Sciatic nerve (tissue), 2 donors: ENCODE data around the gene S100A8. TPM values are rescaled to one million over a fixed set of nuclear protein-coding genes. Genes with fewer than 3 reads are reported as not detected.
"Not testable (repeated sequence)": the region's sequence is repeated elsewhere in the genome, so short reads cannot be mapped to it uniquely, and the experiment has no call there.

Experiments
- ATAC-seq: fragments of 200-7000 bp; cut with Tn5 transposase; one replicate; pipeline ENCODE4 v1.9.1; 2020; ENCODE audit warnings: mild to moderate bottlenecking, moderate library complexity
- DNase-seq: peaks from one replicate; pipeline ENCODE4 v3.0.0-alpha.2; 2020; ENCODE audit warnings: low spot score
- intact Hi-C: fragments of 100-400 bp; cut with DNase I; formaldehyde crosslinking; loops from one replicate; pipeline ENCODE4 v1.14.2; 2022
- total RNA-seq: library from RNA; stranded (reverse); fragmentation: NEBNext Ultra II Directional; extraction: Animal tissue kit (Norgen Biotek cat#: 25700); gene quantifications from one replicate; pipeline ENCODE4 v1.2.1, GENCODE V29; 2021
- donor health status: DM: no; HTN: no; CAD: no.
- donor health status: DM: no; HTN: no; CAD: no.

Gene S100A8
- total RNA-seq, 1 donor from 2014 or later = 192 TPM

- intact Hi-C loops, ATAC-seq: not testable (repeated sequence)
- DNase-seq = peak; percentile 9
Observed at GRCh38 chr1:153418758-153419435, 28.0 kb upstream of the S100A8 start.

- intact Hi-C loops = no loop called here
- ATAC-seq = no peak
Observed at GRCh38 chr1:153417136-153417888, 26.4 kb upstream of the S100A8 start.

DNA sequence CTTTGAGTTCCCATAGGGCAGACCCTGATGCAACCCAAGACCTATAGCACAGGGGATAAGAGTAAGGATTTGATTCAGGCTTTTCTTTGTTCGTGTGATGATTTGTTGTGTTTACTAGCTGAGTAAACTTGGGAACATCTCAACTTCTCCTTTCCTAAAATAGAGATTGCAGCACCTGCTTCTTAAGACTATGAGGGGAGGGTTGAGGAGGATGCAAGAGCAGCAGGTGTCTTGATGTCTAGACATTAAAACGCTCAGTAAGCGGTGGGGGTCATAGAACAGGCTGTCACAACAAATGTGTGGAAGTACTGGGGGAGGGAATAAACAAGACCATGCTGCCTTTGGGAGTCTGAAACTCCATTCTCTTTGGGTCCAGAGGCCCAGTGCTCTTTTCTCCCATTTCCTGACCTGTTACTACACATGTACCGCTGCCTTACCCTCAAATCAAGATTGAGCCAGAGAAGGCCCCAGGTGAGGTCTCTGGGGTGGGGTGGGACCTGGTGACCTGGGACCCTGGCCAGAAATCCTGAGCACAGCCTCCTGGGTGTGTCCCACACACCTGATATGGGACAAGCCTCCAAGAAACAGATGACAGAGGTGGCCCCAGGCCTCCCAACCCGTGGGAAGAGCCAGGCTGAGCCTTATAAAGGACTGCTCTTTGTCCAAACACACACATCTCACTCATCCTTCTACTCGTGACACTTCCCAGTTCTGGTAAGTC lies 25.1 kb upstream of the S100A8 start, which contains the start of gene S100A7A:
Gene S100A7A, plus strand, starts transcription at position 671 of the 721 bp plus-strand sequence. CDS start 1,563 bp downstream, outside the sequence.
- no peak for DNase-seq
- ATAC-seq = no peak
- intact Hi-C loops = no loop called here

More at GRCh38 chr1:153417136-153417888, 26.4 kb upstream of the S100A8 start:
- no peak for DNase-seq

DNA sequence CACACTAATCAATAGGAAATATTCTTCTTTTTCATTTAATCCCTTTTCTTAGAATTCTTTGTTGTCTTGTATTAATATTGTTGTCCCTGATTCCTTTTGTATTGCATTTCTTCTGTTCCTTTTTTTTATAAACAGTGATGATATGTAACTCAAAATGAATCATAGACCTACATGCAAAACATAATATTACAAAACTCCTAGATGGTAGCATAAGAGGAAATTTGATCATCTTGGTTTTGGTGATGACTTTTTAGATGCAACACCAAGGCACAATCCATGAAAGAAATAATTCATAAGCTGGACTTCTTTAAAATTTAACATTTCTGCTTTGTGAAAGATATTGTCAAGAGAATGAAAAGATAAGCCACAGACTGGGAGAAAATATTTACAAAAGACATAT lies 23.1 kb upstream of the S100A8 start:
- DNase-seq, ATAC-seq, intact Hi-C loops: not testable (repeated sequence)

DNA sequence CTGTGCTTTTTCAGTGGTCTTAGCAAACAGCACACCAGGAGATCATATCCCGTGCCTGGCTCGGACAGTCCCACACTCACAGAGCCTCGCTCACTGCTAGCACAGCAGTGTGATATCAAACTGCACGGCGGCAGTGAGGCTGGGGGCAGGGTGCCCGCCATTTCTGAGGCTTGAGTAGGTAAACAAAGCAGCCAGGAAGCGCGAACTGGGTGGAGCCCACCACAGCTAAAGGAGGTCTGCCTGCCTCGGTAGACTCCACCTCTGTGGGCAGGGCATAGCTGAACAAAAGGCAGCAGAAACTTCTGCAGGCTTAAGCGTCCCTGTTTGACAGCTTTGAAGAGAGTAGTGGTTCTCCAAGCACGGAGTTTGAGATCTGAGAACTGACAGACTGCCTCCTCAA lies 16.4 kb upstream of the S100A8 start:
- not testable (repeated sequence) for DNase-seq

GRCh38 chr1:153405825-153406599 lies 15.1 kb upstream of the S100A8 start:
- intact Hi-C loops, ATAC-seq, DNase-seq: not testable (repeated sequence)

More for the DNA sequence above, 16.4 kb upstream of the S100A8 start:
- ATAC-seq, intact Hi-C loops: not testable (repeated sequence)

DNA sequence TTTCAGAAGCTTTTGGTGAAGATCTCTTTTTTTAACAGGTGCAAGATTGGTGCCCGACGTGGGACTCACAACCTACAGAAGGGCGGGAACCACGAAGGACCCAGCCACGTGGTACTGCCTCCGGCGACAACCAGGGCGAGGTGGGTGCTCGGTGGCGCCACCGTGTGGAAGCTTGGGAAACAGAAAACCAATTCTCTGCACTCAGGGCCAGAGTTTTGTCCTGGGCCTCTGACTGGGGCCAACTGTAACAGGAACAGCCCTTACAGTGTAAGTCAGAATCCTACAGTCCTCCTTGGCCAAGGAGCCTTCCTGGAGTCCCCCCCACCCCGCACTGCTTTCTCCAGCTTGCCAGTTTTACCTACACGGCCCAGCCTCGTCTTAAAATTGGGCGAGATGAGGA lies 13.9 kb upstream of the S100A8 start:
- no peak for ATAC-seq
- DNase-seq = no peak
- intact Hi-C loops = no loop called here

- ATAC-seq (no peak), DNase-seq (no peak)
- intact Hi-C loops = no loop called here
Observed at GRCh38 chr1:153404086-153404635, 13.3 kb upstream of the S100A8 start.

DNA sequence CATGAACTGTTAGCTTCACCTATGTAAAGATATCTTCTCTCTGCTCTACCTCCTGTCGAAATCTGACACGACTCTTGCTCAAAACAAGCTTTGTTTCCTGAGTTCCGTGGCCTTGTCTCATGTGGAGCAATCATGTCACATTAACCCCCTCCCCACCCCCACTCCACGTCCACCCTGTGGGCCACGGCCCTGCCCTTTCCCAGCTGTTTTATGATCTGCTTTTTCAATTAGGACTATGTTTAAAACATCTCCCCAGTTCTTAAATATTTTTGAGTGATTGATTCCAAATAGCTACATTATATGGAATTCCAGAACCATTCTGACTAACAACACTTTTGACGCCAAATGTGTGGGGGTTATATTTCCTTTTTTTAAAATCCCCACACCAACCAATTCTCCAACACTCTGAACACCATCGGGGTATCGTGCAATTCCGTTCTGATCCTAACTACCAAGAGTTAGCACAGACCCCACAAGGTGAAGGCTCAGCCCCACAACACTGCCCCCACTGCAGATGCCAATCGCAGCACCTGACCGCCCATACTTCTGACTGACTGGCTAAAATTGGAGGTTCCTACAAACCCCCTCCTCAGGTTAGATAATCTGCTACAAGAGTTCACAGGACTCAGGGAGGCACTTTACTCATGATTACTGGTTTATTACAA lies 12.7 kb upstream of the S100A8 start:
- DNase-seq (no peak), ATAC-seq (no peak)
- intact Hi-C loops = no loop called here

- DNase-seq (no peak), ATAC-seq (no peak)
- intact Hi-C loops = no loop called here
Observed at GRCh38 chr1:153402226-153402625, 11.4 kb upstream of the S100A8 start.

GRCh38 chr1:153401461-153401860 lies 10.6 kb upstream of the S100A8 start:
- ATAC-seq (no peak), DNase-seq (no peak)
- intact Hi-C loops = no loop called here

DNA sequence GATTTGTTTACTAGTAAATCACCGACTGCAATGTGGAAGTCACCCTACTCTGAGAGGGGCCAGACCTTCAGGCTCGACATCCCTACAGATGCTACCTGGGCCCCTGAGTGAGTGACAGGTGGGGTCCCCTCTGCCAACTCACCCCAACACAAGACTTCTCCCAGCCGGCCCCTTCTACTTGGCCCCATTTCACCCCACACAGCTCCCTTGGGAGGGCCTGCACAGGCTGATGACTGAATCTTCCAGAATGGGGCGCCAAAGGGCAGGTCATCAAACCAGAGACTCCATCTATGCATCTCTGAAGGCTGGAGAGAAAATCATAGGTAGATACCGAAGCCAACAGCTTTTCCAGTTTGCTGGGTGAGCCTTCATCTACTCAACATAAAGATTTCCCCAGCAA lies 9.4 kb upstream of the S100A8 start:
- DNase-seq (no peak), ATAC-seq (no peak)
- intact Hi-C loops = no loop called here

DNA sequence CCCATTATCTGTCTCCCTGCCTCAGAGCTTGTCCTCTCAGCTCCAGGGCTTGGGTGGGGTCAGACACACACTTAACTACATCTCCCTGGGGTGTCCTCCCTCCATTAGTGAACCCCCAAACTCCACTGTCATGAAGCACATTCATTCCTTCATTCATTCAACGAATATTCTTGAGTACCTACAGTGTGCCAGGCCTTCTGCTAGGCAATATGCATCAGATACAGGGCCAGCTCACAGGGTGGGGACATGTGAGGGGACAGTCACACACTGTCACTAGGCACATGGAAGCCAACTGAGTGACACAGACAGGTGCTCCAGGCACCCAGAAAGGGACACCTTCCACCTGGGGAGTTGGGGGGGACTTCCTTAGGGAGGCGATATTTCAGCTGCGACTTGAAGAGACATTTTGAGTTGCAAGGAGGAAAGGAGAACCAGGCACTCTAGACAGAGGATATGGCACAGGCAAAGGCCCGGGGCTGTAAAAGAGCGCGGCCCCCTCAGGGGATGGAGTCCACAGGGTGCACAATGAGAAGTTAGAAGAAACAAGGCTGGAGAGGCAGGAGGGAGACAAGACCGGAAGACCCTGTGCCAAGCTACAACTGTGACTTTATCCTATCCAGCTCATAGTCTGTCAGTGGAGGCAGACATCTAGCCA lies 8.7 kb upstream of the S100A8 start:
- DNase-seq = no peak
- intact Hi-C loops = no loop called here
- ATAC-seq = no peak

DNA sequence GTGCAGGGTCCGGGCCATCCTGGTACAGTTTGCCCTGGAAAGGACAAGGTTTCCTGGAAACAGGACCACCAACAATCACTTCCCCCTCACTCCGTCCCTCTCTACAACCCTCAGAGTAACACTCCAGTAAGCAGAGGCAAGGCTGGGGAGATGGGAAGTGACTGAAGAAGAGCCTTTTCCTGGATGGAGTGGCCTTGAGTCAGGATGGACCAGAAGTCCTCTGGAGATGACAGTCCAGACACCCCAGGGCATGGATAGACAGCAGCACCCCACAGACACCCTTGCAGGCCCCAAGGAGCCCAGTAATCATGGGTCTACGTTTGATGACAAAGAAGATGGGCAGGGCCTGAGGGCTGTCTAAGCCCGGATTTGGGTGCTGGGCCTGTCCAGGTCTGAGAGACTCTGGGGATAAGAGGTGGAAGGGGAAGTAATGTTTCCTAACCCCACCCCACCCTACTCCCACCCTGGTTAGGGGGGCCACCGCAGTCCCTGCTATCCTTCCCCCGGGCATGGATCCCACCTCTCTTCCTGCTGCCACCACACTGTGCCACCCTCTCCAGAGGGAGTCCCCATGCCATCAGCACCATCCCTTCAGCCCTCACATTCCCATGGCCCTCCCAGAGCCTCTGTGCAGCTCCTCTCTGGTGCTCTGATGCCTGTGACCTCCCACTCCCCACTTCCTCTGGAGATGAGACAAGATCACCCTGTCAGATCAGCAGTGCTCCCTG lies 7.2 kb upstream of the S100A8 start:
- intact Hi-C loops = no loop called here
- ATAC-seq = no peak
- no peak for DNase-seq

DNA sequence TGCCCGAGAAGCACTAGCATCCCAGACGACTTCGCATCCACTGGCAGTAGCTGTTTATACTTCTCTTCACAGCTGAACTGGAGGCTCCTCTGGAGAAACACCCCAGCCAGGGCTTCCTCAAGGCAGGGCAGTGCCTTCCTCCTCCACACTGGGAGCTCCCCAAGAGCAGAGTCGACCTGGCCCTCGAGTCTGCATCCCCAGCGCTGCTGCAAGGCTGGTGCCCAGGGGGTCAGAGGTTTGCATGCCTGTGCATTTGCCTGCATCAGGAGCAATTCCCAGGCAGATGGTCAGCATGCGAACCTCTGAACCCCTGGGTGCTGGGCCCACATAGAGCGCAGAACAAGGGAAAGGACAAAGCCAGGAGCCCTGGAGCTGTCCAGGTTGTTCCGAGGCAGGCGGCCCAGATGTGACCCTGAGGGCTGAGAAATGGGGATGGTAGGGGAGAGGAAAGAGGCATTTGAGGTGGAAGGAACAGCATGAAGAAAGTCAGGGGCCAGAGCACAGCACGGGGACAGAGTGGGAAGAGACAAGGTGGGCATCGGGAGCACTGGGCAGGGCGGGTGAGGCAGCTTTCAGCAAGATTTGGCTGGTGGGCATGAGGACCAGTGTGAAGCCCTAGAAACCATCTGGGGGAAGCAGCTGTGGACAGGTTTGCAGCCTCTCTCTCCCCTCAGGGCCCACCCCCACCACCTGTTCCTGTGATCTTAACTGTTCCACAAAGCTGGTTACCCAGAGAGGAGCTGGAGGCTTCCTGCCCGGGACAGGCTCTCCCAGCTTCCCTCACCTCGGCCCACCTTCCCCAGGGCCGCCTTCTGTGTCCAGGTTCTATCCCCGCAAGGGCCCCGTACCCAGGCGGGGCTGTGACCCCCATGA lies 6.4 kb upstream of the S100A8 start:
- no peak for DNase-seq
- ATAC-seq = no peak
- intact Hi-C loops = no loop called here

DNA sequence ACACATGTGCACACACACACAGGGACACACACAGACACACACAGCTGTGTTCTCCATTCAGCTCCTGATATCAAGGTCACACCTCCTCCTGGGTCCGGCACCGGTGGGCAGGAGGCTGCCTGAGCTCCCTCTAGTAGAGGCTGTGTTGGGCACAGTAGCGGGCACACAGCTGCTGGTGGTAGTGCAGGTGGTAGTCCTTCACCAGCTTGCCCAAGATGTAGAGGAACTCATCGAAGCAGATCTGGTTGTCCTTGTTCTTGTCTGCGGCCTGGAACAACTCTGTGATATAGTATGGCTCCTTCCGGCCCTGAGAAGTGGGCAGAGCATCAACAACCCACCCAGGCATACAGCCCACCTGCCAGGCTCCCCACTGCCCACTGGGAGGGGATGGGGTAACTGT lies 5.6 kb upstream of the S100A8 start:
- intact Hi-C loops = no loop called here

More for the DNA sequence above, 5.6 kb upstream of the S100A8 start:
- ATAC-seq (no peak), DNase-seq (no peak)
